Stimulated activated naive CD4-positive, alpha-beta T cell treated with Interleukin-2 at 50 U/mL for 16 hours (primary cell): ENCODE data around the gene SEMA3C.

ENCODE experiments used
- DNase-seq: peaks from one replicate; lab custom pipeline; 2025; lab: John Stamatoyannopoulos, UW

The SEMA3C gene

DNA sequence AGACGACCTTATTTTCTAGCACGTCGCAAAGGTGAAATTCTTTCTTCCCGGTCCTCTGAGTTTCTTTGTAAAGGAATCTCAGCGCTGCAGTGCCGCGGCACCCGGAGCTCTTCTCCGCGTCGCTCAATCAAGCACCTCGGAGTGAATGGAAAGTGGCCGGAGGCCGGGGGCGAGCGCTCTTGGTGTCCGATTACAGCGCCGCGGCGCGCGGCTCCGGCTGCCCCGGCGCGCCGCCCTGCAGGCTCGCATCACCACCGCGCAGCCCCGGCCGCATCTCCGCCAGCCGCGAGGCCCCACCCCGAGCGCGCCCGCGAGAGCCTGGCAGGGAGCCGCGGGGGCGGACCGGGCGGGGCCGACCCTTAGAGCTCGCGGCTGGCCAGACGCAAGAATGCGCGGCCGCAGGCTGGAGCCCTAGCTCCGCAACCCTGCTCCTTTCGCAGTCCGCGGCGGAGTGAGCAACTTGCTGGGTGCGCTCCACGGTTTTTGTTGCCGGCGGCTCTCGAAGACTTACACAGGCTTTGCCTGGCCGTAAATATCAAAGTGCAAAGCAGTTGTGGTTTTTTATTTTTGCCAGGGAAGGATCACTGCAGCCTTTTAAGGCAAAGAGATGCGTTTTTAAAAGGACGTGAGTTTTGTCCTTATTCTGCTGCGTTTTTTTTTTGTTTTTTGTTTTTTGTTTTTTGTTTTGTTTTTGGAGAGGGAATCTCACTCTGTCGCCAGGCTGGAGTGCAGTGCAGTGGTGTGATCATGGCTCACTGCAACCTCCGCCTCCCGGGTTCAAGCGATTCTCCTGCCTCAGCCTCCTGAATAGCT, at the start of gene SEMA3C:
SEMA3C (minus strand) TSS at position 143 of the 813 bp plus-strand sequence. CDS start 2,270 bp downstream, outside the sequence.
- no peak for DNase-seq

DNA sequence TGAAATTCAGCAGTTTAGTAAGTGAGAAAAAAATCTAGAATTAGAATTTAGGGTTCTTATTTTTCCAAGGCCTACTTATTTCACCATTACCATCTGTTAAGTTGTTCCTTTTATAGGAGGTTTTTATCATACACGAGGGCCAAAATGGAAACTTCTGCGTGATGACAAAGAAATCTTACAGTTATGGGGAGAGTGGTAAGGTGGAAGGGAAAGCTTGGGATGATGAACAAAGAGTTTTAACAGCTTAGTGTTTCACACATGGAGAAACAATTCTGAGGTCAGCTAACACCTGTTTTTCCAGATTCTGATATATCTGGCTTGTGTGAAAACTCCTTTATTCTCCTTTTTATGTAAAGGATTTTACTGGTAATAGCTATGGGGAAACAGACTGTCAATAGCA, 49.8 kb upstream of the SEMA3C start:
- no peak for DNase-seq

DNA sequence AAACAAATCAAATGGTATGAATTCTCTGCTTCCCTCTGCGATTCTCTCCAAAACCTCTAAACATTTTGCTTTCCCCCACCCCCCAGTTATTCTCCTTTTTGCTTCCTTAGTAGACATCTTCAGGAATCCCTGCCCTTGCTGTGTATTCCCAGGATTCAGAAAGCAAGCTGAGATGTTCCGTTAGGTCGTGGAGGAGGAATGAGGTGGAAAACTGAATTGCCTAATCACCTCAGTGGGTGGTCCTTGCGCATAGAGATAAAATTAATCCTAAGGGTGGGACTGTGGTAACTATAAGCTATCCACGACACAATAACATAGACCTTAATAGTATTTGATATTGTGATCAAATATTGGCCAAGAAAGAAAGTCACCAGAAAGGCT, 49.1 kb upstream of the SEMA3C start:
- no peak for DNase-seq

DNA sequence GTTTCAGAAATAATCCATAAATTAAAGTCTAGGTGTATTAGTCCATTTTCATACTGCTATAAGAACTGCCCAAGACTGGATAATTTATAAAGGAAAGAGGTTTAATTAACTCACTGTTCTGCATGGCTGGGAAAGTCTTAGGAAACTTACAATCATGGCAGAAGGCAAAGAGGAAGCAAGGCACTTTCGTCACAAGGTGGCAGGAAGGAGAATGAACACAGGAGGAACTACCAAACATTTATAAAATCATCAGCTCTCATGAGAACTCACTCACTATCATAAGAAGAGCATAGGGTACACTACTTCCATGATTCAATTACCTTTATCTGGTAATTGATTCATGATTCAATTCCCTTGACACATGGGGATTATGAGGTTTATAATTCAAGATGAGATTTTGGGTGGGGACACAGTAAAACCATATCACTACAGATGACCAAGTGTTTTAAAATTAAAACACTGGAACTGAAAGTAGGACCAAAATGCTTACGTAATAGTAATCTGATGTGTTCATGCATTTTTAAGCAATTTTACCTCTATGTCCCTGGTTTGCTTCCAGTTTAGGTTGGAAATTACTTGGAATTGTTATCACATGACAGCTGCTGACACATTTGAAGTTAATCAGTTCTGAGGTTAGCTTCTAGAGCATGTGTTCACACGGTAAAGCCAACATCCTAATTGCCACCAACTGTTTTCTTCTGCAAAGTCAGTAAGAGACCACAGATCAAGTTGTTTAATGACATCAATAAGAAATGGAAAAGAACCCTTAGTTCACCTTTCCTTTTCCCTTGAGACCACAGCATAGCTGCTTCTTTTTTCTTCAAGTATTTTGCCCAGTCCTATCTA, 48.4 kb upstream of the SEMA3C start:
- DNase-seq = no peak

DNA sequence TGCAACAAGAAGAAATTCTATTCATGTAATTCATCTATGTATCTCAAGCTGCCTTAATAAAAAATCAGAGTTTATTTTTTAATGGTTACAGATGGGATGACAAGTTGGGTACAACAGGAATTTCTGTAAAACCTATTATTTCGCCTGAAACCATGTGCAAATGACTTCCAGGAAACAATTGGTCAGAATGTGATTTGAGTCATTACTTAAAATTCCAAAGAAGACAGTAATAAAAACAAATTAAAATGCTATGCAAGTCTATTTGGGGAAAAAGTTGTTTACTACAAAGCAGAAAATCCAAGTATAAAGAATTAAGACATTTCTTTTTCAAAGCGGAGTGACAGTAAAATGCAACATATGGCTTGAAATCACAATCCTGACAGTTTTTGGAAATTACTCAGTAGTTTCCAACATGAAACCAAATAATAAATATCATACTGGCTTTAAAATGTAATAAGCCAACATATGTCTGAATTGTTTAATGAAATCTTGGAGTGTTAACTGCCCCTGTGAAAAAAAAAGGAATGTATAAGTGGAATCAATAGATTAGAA, 41.5 kb upstream of the SEMA3C start:
- DNase-seq = no peak

DNA sequence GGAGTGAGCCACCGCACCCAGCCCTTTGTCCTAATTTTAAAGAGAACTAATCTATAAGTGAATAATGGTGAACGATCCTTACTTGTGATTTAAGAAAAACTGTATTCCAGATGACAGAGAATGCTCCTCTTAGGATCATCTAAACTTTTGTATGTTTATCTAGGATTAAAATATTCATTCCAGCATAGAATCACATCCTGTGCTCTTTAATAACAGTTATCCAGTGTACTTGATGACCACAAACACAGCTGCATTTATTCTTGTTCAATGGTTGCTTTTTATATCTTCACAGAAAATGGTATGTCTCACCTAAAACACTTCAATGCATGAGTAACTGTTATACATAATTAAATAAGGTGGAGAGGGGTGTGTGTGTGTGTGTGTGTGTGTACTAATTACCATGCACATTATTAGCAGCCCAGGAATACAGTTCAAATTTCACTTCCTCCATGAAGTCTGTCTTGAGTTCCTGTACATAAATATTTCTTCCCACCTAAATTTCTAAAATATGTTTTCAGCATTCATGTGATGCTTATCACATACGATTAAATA, 38.5 kb upstream of the SEMA3C start:
- no peak for DNase-seq

DNA sequence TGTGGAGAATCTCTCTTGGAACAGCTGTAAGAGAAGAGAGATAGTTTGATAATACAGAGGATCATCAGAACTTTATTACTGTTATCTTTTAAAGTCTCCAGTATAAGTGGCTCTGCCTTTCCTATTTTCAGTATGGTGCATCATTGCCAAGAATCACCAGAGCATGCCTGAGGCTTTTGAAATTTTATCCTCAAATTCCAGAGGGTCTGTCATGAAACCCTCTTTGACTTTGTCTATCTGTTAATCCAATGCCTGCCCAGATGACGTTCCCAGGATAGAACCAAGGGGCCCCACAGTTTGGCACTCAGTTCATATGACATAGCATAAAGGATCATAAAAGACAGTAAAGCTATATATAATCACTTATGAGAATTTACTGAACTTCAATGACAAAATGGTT, 35.3 kb upstream of the SEMA3C start:
- no peak for DNase-seq

DNA sequence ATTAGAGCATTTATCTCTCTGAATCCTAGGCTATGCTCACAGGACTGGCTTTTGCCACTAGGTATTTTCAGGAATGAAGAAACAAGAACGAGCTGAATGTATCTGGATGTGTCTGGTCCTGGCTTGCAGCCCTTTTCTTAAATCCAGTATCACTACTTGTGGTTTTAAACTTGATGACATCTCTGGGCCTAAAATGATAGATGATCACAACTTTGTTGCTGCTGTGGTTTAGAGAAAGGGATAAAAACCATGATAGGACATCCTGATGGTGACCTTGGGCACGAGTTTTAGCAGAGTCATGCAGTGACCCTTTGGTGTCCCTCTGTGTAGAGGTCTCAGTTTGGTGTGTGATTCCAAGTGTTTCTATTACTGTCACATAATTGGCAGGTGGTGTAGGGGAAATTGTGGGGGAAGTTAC, 31.7 kb upstream of the SEMA3C start:
- DNase-seq = no peak

DNA sequence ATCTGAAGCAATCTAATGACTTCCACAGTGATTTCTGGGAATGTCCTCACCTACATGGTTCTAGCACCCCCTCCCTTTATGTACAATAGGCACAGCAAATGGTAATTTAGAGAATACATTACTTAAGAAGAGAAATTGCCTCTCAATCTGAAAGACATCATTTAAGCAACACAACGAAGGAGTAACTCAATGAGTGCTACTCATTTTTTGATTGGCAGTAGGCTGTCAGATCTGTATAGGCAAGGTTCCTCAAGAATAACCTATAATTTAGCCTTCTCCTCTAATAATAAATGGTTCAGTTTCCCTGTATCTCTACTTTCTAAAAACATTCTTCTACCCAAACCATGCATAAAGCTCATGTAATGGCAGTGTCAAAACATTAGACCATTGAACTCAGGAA, 30.6 kb upstream of the SEMA3C start:
- DNase-seq = no peak

DNA sequence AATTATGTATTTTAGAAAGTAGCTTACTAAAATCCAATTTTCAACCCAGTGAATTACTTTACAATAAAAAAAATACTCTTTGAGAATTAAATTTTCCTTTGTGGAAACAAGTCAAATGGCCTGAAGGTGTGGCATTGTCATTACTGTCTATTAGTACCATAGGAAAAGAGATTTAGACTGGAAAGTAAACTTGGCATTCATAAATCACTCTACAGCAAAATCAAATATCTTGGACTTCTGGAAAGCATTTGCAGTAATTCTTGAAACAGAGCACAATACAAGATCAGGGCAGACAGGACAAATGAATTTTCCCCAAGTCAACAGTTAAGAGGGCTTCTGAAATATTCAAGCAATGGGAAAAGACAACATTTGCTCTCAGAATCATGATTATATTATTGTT, 28.0 kb upstream of the SEMA3C start:
- DNase-seq = no peak

DNA sequence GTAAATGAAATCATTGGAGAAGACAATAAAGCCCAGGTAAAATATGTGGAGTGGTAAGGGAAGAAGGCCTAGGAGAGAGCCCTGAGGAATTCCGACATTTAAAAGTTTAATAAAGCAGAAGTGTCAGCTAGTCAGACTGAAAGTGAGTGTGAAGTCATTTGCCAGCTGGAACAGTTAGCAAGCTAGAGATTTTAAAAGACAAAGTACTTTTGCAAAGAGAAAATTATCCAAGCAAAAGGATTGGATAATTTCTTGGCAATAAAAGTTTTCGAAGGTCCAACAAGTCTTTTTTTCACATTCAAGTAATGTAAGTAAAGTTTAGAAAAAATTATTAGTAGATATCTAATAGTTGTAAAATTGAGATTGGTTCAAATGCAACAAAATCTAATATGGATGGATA, 27.1 kb upstream of the SEMA3C start:
- no peak for DNase-seq

DNA sequence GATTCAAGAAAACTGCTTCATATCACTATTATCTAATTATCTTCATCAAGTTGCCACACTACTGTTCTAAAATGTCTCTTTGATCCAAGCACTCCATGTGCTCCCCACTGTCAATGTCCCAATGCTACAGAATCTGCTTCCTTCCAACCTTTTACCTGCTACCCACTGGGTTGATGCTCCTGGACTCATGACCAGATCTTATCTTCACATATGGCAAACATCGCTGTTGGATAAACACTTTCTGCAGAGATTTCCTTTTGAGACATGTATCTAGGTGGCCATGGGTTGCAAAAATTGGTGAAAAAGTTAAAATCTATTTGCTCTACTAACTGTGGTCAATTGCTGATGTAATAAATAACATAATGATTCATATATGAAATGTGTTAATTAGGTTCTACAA, 24.5 kb upstream of the SEMA3C start:
- DNase-seq = no peak

DNA sequence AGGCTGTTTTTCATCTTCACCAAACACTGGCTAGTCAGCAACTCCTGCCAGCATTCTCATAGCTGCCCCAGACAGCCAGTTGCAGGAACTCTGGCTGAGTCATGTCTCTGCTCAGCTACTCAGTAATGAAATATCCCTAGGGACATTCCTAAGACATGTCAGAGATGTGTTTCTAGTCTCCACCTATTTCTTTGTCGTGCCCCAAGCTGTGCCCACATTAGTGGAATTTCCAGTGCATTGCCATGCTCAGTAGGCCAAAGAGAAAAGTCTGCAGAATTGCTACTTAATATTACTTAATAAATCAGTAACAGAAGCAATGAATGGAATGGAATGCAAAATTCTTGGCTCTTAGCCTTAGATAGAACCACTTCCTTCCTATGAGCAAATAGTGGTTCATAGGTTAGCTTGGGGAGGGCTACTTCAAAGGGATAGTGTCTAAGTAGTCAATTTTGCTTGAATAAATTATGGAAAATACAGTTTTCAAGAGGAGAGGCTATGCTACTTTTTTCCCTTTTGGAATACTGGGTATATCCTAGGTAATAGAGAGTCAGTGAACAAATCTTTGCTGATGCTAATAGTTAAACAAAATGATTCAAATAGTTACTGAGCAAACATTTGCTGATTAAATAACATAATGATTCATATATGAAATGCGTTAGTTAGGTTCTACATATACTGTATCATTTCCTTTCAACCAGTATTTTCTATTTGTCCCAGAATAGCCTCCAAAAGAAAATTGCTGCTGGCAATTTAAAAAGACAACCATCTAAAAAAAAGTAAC, 23.6 kb upstream of the SEMA3C start:
- no peak for DNase-seq

DNA sequence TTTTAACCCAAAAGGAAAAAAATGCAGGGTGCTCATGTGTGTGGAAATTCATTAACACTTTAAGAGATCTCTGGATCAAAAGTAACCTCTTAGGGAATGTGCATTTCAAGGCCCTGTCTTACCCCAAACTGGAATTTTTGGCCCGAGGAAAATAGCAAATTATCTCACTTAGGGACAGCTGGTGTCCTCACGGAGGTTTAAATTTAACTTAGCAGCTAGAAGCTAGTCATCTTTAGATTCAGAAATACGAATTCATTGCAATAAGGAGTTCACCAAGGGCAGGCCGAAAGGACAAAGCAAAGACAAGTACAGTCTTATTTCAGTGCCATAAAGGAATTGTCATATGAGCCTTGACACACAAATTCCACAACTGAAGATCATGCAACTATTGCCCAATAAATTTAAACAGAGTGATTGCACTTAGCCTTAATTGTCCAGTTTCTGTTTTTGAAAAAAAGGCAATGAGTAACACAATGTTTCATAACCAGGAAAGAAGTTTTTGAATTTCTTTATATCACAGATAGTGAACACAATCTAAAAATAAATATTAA, 22.4 kb upstream of the SEMA3C start:
- DNase-seq = no peak

DNA sequence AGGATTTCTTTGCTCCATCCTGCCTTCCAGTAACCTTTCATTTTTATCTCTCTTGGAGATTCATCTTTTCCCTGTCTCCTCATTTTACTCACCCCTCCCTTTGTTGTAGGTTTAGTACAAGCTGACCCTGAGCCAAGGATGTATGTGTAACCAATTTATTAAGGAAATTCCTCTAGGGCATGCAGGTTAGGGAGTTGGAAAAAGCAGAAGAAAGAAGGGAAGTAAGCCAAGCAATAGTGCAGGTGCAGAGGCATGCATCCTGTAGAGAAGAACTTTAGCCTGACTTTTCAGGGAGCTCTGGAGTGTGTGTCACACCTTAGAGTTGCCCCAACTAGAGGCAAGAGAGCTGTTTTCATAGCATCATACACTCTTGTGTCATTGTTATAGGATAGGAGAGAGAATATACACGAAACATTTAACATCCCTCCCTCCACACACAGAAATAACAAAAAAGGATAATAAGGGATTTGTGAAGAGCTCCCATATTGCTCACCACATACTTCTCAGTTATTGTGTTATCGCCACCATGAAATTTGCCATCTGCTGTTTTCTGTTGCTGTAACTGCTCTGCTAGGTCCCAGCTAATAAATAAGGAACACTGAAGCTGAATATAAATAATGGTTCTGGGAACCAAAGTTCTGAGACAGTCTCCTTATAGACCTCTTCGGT, 21.8 kb upstream of the SEMA3C start:
- no peak for DNase-seq

DNA sequence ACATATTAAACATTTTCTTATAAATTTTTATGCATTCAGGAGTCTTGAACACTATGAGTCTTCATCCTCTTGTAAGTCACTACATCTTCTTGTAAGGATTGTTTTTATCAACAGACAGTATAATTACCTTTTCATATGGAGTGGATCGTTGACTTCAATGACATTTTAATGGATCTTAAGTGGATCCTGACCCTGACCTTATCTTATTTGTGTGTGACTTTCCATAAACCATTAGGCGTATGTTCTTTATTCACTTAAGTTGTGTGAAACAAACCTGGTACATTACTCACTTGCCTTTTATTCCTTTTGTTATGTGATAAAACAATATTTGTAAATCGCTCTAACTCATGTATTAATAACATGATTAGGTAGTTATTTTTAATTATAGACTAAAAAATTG, 18.5 kb upstream of the SEMA3C start:
- DNase-seq = no peak

DNA sequence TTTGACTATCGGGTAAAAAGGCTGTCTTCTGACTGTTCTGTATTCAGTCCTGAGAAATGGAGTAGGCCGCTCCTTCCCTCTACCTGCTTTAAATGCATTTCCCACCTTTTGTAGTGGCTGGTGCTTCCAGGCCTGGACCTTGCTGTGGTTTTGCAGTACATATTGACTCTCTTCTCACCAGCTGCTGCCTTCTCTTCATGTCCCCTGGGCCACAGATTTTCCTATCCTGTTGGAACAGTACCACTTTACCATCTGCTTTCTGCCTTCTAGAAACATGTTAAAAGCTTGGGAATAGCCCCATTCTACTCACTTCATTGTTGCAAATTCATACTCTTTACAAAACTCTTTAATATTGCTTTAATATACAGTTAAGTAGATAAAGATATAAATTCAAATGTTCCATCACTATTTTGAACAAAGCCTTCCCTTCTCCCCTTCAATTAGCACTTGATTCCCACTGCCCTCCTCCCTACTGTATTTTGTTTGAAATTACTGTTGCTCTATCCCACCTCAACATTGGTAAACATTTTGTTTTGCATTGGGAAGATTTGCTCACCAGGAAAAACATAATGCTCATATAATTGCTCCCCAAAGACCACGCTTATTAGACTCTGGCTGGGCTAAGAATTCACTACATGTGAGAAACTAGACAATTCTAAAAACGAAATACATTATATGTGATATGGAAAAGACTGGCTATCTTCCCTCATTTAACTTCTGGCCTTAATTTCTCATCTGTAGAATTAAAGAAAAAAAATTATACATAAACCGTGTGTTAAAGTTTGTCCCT, 17.3 kb upstream of the SEMA3C start:
- no peak for DNase-seq

DNA sequence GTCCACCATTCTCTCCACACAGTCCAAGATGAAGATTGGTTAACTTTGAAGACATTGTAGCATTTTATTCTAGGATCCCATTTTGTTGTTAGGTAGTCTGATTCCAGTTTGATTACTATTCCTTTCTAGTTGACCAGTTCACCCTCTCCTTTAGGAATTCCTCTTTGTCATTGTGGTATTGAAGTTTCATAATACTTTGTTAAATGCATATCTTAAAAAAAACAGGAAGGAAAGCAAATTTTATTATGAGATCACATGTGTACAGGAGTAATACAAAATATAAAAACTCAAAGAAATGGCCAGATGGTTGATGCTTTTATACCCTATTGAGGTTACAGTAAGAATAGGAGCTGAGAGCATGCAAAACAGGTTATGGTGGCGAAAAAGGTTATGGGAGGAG, 15.5 kb upstream of the SEMA3C start:
- no peak for DNase-seq

DNA sequence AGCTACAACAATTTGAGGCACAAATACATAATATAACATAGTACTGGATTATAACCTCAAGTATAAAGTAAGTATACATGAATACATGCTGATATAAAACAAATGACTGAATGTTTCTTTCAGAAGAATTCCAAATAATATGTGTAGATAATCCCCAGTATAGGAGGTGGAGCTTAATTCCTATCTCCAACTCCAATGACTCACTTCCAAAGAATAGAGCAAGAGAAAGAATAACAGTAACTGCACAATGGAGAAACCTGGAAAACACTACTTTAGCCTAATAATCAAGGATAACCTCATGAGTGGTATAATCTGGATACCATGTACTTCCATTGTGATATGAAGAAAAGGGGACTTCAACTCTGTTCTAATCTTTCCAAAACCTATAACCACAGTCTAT, 13.7 kb upstream of the SEMA3C start:
- DNase-seq = no peak

DNA sequence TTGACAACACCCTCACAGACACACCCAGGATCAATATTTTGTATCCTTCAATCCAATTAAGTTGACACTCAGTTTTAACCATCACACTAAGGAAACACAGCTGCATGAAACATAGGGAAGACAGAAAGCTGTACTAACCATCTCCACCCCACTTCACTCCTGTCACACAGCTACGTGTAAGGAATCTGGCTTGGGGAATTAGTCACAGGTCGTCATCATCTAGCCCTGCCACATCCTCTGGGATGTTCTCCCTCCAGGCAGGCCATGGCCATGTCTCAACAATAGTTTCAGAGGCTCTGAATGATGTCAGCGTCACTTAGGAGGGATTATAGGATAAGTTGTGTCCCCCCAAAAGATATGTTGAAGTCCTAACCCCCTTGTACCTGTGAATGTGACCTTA, 10.8 kb upstream of the SEMA3C start:
- no peak for DNase-seq
